Measurements from ENCODE around the gene LMTK3.

GRCh38 chr19:48443731-48444128 is 67.9 kb downstream of the LMTK3 start:
- TF ChIP-seq CTCF (IDR thresholded peaks at IDR 0.05) (no peak), EZH2 (IDR thresholded peaks at IDR 0.05) (peak; percentile 87)

All from neural progenitor cell (in vitro differentiated cells).